NOMO-1 (cell line): ENCODE measurements around the gene CD63.
A peak's percentile ranks its signal among the peaks of the same experiment; 100 is the strongest.
"Not testable (repeated sequence)": the region's sequence is repeated elsewhere in the genome, so short reads cannot be mapped to it uniquely, and the experiment has no call there.

ENCODE experiments used
- DNase-seq, 2 experiments: peaks; one replicate each; lab custom pipeline; 2025; ENCODE audit not compliant: unreplicated experiment in 2 of 2; lab: John Stamatoyannopoulos, UW

CD63 gene

GRCh38 chr12:55728939-55729818, at the start of gene CD63:
TSS of gene CD63 (minus strand) at chr12:55729009. CDS start at chr12:55728341, 668 bp downstream.
- peak; percentile 74 to 80 for DNase-seq

GRCh38 chr12:55777856-55778255, 49.0 kb upstream of the CD63 start:
- no peak for DNase-seq

- DNase-seq, result no peak
Observed at GRCh38 chr12:55771736-55772135, 42.9 kb upstream of the CD63 start.

- no peak for DNase-seq
Observed at GRCh38 chr12:55767156-55767555, 38.3 kb upstream of the CD63 start.

- no peak for DNase-seq
Observed at GRCh38 chr12:55765736-55766290, 37.0 kb upstream of the CD63 start.

GRCh38 chr12:55762646-55763045, 33.8 kb upstream of the CD63 start:
- no peak for DNase-seq

GRCh38 chr12:55760663-55761062, 31.9 kb upstream of the CD63 start:
- no peak for DNase-seq

GRCh38 chr12:55758575-55758974, 29.8 kb upstream of the CD63 start:
- not testable (repeated sequence) for DNase-seq

- no peak for DNase-seq
Observed at GRCh38 chr12:55757701-55758100, 28.9 kb upstream of the CD63 start.

- DNase-seq, result no peak
Observed at GRCh38 chr12:55755246-55755645, 26.4 kb upstream of the CD63 start.

GRCh38 chr12:55748230-55748993, 19.6 kb upstream of the CD63 start:
- no peak for DNase-seq

GRCh38 chr12:55746913-55747231, 18.1 kb upstream of the CD63 start:
- no peak for DNase-seq

- DNase-seq, result no peak
Observed at GRCh38 chr12:55746174-55746912, 17.5 kb upstream of the CD63 start.

- no peak for DNase-seq
Observed at GRCh38 chr12:55745361-55746173, 16.8 kb upstream of the CD63 start.

- DNase-seq, result no peak
Observed at GRCh38 chr12:55744340-55745030, 15.7 kb upstream of the CD63 start.

- peak; percentile 53 to 69 for DNase-seq
Observed at GRCh38 chr12:55743406-55744339, 14.9 kb upstream of the CD63 start.

GRCh38 chr12:55742719-55743405, 14.1 kb upstream of the CD63 start, which contains the start of gene GDF11:
TSS of gene GDF11 (plus strand) at chr12:55743122. CDS start at chr12:55743317, 195 bp downstream.
- DNase-seq, result peak; percentile 50 to 70
